Stimulated activated CD8-positive, alpha-beta memory T cell treated with anti-CD3 and anti-CD28 coated beads, Interleukin-4, amount 100 ng/mL, for 1 hour (primary cell): Measurements from ENCODE around the gene IKZF3.
A peak's percentile ranks its signal among the peaks of the same experiment; 100 is the strongest.
"Not testable (repeated sequence)": the region's sequence is repeated elsewhere in the genome, so short reads cannot be mapped to it uniquely, and the experiment has no call there.

ENCODE experiments used
- DNase-seq, 2 donors: peaks; one replicate each; pipeline ENCODE4 v3.0.0-alpha.2; 2020; ENCODE audit warnings: low read depth in 2 of 2, low spot score in 1 of 2

Gene IKZF3

GRCh38 chr17:39863918-39864746 lies at the start of gene IKZF3:
IKZF3 (minus strand) TSS chr17:39864312; CDS start chr17:39864126, 186 bp downstream.
- peak; percentile 59 to 70 for DNase-seq

- DNase-seq = no peak
These were observed 44.8 kb upstream of the IKZF3 start for GRCh38 chr17:39908789-39909352.

GRCh38 chr17:39904990-39905288 lies 40.8 kb upstream of the IKZF3 start:
- no peak for DNase-seq

- no peak for DNase-seq
These were observed 39.2 kb upstream of the IKZF3 start for GRCh38 chr17:39903158-39903884.

- DNase-seq = not testable (repeated sequence)
These were observed 37.9 kb upstream of the IKZF3 start for GRCh38 chr17:39902027-39902426.

GRCh38 chr17:39899215-39899614 lies 35.1 kb upstream of the IKZF3 start:
- DNase-seq = no peak

GRCh38 chr17:39898088-39898487 lies 34.0 kb upstream of the IKZF3 start:
- DNase-seq = no peak

GRCh38 chr17:39894681-39895376 lies 30.7 kb upstream of the IKZF3 start:
- no peak for DNase-seq

GRCh38 chr17:39889200-39889599 lies 25.1 kb upstream of the IKZF3 start:
- no peak for DNase-seq

- no peak for DNase-seq
These were observed 23.0 kb upstream of the IKZF3 start for GRCh38 chr17:39887078-39887477.

GRCh38 chr17:39886102-39886501 lies 22.0 kb upstream of the IKZF3 start:
- not testable (repeated sequence) for DNase-seq

GRCh38 chr17:39872751-39873150 lies 8.6 kb upstream of the IKZF3 start:
- DNase-seq = no peak

- DNase-seq = no peak
These were observed 7.7 kb upstream of the IKZF3 start for GRCh38 chr17:39871801-39872200.

GRCh38 chr17:39870776-39871175 lies 6.7 kb upstream of the IKZF3 start:
- DNase-seq = no peak

GRCh38 chr17:39868554-39868942 lies 4.4 kb upstream of the IKZF3 start:
- DNase-seq = no peak

- peak in 1 of 2 donors; percentile 7 for DNase-seq
These were observed 3.9 kb upstream of the IKZF3 start, which contains the start of gene ZPBP2 for GRCh38 chr17:39867880-39868553. ZPBP2 (plus strand) TSS chr17:39868202; CDS start chr17:39868355, 153 bp downstream.

- peak in 1 of 2 donors; percentile 10 for DNase-seq
These were observed 3.2 kb upstream of the IKZF3 start for GRCh38 chr17:39867084-39867879.

GRCh38 chr17:39866013-39866730 lies 2.1 kb upstream of the IKZF3 start:
- DNase-seq = no peak

GRCh38 chr17:39863244-39863917 lies 731 bp downstream of the IKZF3 start:
- no peak for DNase-seq
